ENCODE results near the gene ST6GALNAC1.
"Not testable (repeated sequence)": the region's sequence is repeated elsewhere in the genome, so short reads cannot be mapped to it uniquely, and the experiment has no call there.

DNA sequence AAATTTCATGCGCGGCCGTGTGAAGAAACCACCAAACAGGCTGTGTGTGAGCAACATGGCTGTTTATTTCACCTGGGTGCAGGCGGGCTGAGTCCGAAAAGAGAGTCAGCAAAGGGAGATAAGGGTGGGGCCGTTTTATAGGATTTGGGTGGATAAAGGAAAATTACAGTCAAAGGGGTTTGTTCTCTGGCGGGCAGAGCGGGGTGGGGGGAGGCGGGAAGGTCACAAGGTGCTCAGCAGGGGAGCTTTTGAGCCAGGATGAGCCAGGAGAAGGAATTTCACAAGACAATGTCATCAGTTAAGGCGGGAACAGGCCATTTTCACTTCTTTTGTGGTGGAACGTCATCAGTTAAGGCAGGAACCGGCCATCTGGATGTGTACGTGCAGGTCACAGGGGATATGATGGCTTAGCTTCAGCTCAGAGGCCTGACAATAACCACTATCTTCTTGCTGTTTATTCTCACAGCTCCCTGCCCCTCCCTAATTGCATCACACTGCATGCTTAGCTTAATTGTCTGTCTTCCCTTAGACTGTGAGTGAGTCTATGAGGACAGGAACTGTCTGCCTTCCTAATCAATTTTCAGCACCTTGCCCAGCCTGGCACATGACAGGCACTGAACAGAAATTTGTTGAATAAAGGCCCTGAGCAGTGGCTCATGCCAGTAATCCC is 32.3 kb downstream of the ST6GALNAC1 start:
- TF ChIP-seq POLR2A (IDR thresholded peaks at IDR 0.05; ENCODE audit: low read depth, low read length); POLR2AphosphoS5 (IDR thresholded peaks at IDR 0.05; ENCODE audit: low read depth, low read length); TAF1 (IDR thresholded peaks at IDR 0.05; ENCODE audit: borderline replicate concordance, low read depth, low read length): not testable (repeated sequence)

Measured in GM12892 (cell line).